GM21515 (cell line): ENCODE measurements around the gene LAMTOR5.

Experiments used
- ATAC-seq: cut with Tn5 transposase; IDR thresholded peaks from one replicate; pipeline ENCODE4 v1.9.1; 2021; ENCODE audit not compliant: unreplicated experiment

LAMTOR5 gene

DNA sequence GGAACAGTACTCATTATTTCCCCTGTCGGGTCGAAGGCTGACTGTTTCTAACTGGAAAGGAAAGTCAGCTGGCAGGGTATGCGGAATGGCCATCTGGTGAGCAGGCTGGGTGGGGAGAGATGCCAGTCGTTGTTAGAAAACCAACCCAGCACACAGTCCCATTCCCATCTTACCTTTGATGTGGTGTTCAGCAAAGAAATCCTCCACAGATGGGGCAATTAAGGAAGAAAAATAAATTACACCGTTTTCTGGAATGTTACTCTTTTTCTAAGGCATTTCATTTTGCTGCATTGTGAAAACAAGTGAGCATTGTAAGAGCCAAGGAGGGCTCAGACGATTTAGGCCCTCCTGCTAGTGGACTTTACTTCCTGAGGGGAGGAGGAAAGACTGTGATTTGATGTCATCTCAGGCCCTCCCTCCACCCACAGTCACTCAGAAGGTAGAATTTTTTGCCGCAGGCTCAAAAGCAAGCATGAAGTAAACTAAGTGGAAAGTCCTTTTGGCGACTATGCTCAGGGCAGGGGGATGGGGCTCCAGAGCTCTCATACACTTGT lies 16.7 kb downstream of the LAMTOR5 start, which contains the start of gene SLC16A4:
Gene SLC16A4, minus strand, starts transcription at position 335 of the 554 bp plus-strand sequence. CDS start 1,703 bp downstream, outside the sequence.
- no peak for ATAC-seq

- ATAC-seq: no peak
Measured at GRCh38 chr1:110390096-110390495, 17.4 kb downstream of the LAMTOR5 start.

- ATAC-seq: no peak
Measured at GRCh38 chr1:110387048-110387754, 20.3 kb downstream of the LAMTOR5 start.

- no peak for ATAC-seq
Measured at GRCh38 chr1:110385369-110385768, 22.1 kb downstream of the LAMTOR5 start.

DNA sequence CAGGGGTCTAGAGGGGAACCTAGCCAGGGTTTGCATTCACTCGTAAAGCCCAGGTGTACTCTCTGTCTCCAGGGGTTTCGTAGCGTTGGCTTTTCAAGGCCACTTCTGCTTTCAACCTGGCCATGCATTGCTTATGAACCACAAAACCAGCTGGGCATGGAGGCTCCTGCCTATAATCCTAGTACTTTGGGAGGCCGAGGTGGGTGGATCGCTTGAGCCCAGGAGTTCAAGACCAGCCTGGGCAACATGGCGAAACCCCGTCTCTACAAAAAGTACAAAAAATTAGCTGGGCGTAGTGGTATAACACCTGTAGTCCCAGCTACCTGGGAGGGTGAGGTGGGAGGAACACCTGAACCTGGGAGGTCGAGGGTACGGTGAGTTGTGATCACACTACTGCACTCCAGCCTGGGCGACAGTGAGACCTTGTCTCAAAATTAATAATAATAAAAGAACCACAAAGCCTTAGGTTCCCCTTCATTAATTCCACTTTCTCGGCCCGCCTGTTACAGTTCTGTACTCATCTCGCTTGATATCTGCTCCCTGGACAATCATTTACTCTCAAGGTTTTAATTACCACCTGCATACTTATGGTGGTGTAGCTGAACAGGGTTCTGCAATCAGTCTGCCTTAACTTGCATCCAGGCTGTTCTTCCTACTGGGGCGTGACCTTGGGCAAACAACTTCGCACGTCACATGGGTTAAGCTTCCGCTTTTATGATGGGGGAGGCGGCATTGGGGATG lies 22.7 kb downstream of the LAMTOR5 start:
- no peak for ATAC-seq

GRCh38 chr1:110383251-110383990 lies 24.1 kb downstream of the LAMTOR5 start:
- ATAC-seq: no peak

DNA sequence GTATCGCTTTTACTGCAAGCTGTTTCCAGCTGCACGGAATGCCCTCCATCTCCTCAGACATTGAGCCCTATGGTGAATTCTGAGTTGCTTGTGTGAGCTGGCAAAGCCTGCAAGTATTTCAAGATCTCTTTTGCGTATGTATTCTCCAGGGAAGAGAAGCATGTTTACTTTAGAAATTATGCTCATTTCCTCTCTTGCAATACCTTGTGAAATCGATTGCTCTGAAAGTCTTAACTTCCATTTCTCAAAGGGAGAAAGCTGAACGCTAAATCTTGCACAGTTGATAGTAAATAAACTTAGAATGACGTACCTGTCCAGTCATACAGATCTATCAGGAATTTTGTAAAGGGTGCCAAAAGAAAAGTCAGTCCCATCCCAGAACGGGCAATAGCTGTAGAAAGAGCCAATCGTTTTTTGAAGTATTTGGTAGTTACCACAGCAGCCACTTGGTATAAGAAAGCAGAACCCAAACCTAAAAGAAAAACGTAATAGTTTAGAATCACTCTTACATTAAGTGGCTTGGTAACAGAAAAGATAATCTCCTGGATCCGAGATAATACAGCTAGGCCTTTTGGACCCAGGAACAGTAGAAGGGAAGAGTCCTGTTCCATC lies 26.7 kb downstream of the LAMTOR5 start:
- no peak for ATAC-seq

- ATAC-seq: no peak
Measured at GRCh38 chr1:110375490-110375889, 32.0 kb downstream of the LAMTOR5 start.

DNA sequence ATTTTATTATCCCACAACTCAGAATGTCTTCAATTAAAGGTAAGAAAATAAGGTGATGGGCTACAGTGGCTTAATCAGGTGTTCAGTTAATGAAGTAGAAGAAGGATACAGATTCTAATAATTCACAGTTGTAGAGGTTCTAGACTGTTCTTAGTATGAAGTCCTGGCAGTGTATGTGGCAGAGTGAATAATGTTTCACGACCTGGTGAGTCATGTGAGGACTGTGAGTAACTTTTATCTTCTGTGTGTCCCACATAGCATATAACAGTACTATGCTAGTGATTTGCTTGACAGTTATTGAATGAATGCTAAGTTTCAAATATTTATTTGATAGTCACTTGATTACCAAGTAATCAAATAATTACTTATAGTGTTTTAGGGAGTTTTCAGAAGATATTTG lies 36.7 kb downstream of the LAMTOR5 start:
- ATAC-seq: no peak

- no peak for ATAC-seq
Measured at GRCh38 chr1:110364221-110364620, 43.3 kb downstream of the LAMTOR5 start.

- no peak for ATAC-seq
Measured at GRCh38 chr1:110361856-110362255, 45.6 kb downstream of the LAMTOR5 start.

- no peak for ATAC-seq
Measured at GRCh38 chr1:110360431-110360830, 47.1 kb downstream of the LAMTOR5 start.

DNA sequence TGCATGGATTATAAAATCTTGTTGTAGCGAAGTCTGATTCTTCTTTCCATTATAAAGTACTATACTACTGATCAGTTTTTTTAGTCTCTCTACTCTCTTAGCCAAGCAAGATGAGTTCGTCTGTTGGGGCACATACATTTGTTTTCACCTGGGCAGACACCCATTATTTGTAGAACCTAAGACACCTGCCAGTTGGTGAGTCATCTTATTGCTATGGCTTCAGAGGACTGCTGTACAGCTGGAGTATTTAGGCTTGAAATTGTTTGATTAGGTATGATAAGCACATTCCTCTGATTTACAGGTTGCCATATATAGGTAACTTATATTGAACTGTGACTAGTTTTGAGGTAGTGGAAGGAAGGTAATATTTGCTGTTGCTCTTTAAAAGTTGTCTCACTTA lies 51.1 kb downstream of the LAMTOR5 start:
- no peak for ATAC-seq

GRCh38 chr1:110355321-110355720 lies 52.2 kb downstream of the LAMTOR5 start:
- ATAC-seq: no peak
